OCI-LY7 (cell line): ENCODE data around the gene LCOR. TPM values are rescaled to one million over a fixed set of nuclear protein-coding genes. Genes with fewer than 3 reads are reported as not detected.

ENCODE experiments used
- BruUV-seq: library from RNA; stranded (reverse); fragments of 400-500 nt; replicated peaks from 2 replicates; lab custom pipeline; 2021; lab: Mats Ljungman, UMichigan
- CTCF ChIA-PET: fragments of 300-600 bp; sonication (Branson Sonifier 250); formaldehyde crosslinking; loops from one replicate; lab custom pipeline; 2022; ENCODE audit warnings: antibody characterized with exemption; ENCODE audit not compliant: unreplicated experiment; lab: Charles Lee
- POLR2A ChIA-PET: fragments of 300-600 bp; sonication (Branson Sonifier 250); formaldehyde crosslinking; loops from one replicate; lab custom pipeline; 2022; ENCODE audit warnings: antibody characterized with exemption; lab: Charles Lee
- DNase-seq: peaks from one replicate; pipeline ENCODE4 v3.0.0-alpha.2; 2015; ENCODE audit warnings: low spot score
- H2AFZ ChIP-seq: fragments of 200-600 bp; sonication (generic), shearing (Covaris generic); 2 replicates; pipeline ENCODE4 v1.6.1; 2014; ENCODE audit warnings: mild to moderate bottlenecking, antibody characterized with exemption, low read length, moderate library complexity
- H3K27ac ChIP-seq: fragments of 200-600 bp; sonication (generic); 2 replicates; pipeline ENCODE4 v1.5.1; 2014; ENCODE audit warnings: mixed run types, low read depth, mild to moderate bottlenecking, moderate library complexity, low read length, inconsistent platforms; ENCODE audit not compliant: poor library complexity, severe bottlenecking
- H3K36me3 ChIP-seq: fragments of 200-600 bp; sonication (generic); 2 replicates; pipeline ENCODE4 v1.6.1; 2014; ENCODE audit warnings: mild to moderate bottlenecking, antibody characterized with exemption, low read length, moderate library complexity, mixed read lengths; ENCODE audit not compliant: insufficient read depth
- H3K4me1 ChIP-seq: fragments of 200-600 bp; sonication (generic); 2 replicates; pipeline ENCODE4 v1.5.1; 2014; ENCODE audit warnings: mild to moderate bottlenecking, low read length; ENCODE audit not compliant: insufficient read depth, poor library complexity, severe bottlenecking
- H3K4me2 ChIP-seq: fragments of 200-600 bp; sonication (generic); 2 replicates; pipeline ENCODE4 v1.6.1; 2014; ENCODE audit warnings: mild to moderate bottlenecking, low read length
- H3K4me3 ChIP-seq: fragments of 200-600 bp; sonication (generic); 2 replicates; pipeline ENCODE4 v1.5.1; 2014; ENCODE audit warnings: mild to moderate bottlenecking, low read depth, low read length; ENCODE audit not compliant: poor library complexity, severe bottlenecking
- H3K79me2 ChIP-seq: fragments of 200-600 bp; sonication (generic); 2 replicates; pipeline ENCODE4 v1.6.1; 2016; ENCODE audit warnings: low read depth, mild to moderate bottlenecking, low read length, moderate library complexity, mixed read lengths; ENCODE audit not compliant: insufficient read depth
- H3K9me2 ChIP-seq: fragments of 200-600 bp; sonication (generic); 2 replicates; pipeline ENCODE4 v1.6.1; 2016; ENCODE audit warnings: mild to moderate bottlenecking, low read length, mixed read lengths; ENCODE audit not compliant: insufficient read depth
- H3K9me3 ChIP-seq: fragments of 200-600 bp; sonication (generic); 2 replicates; pipeline ENCODE4 v1.6.1; 2014; ENCODE audit warnings: mild to moderate bottlenecking, mixed run types, low read length, mixed read lengths
- H4K20me1 ChIP-seq: fragments of 200-600 bp; sonication (generic); 2 replicates; pipeline ENCODE4 v1.6.1; 2014; ENCODE audit warnings: mild to moderate bottlenecking, antibody characterized with exemption, low read length, moderate library complexity, mixed read lengths; ENCODE audit not compliant: insufficient read depth
- EZH2phosphoT487 ChIP-seq: fragments of 200-600 bp; sonication (generic); IDR thresholded peaks from 2 replicates; pipeline ENCODE4 v1.6.1; 2018; ENCODE audit warnings: low read depth, borderline replicate concordance, mild to moderate bottlenecking, mixed run types, antibody characterized with exemption, low read length, moderate library complexity, mixed read lengths
- intact Hi-C: fragments of 100-400 bp; cut with micrococcal nuclease; formaldehyde crosslinking; loops from one replicate; pipeline ENCODE4 v1.10.0; 2022; ENCODE audit not compliant: unreplicated experiment
- total RNA-seq, 2 experiments: library from RNA; depleted of rRNA in 1 of 2; stranded (reverse); fragments of >200 nt in 1 of 2; shearing (Covaris generic) in 1 of 2; gene quantifications; 2 replicates each; pipeline ENCODE4 v1.2.3, GENCODE V29; 2014 to 2022
- TF ChIP-seq, protein P1 (sequence below): fragments of 200-600 bp; sonication (generic); conservative IDR thresholded peaks from 2 replicates; pipeline ENCODE4 v1.5.1; 2014; ENCODE audit warnings: mild to moderate bottlenecking, antibody characterized with exemption, low read length, moderate library complexity, mixed read lengths

LCOR gene
- total RNA-seq, 2 experiments from 2014 or later, result 17.1 to 58.4 TPM

DNA sequence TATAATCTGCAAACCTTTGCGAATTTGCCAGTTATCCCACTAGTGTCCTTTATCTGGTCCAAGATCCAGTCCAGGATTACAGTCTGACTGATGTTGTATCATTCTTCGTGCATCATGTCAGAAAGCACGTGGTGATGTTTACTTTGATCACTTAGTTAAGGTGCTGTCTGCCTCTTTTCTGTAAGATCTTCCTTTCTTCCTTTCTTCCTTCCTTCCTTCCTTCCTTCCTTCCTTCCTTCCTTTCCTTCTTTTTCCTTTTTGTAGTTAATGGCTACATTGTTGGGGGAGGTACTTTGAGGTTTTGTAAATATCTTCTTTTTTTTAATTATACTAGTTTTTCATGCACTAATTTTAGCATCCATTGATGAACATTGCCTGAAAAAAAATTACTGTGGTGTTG lies 80.3 kb downstream of the LCOR start:
- Histone ChIP-seq H3K36me3 (peaks cover 54% of the 10 kb centered on the region), H3K27ac (no peak overlapping the region), H3K4me3 (no peak overlapping the region), H4K20me1 (no peaks in the 10 kb centered on the region), H3K79me2 (peaks cover 9% of the 10 kb centered on the region; the same call in 1 of the 2 replicates), H3K9me3 (no peaks in the 10 kb centered on the region), H2AFZ (no peak overlapping the region), H3K4me1 (peaks cover 5% of the 10 kb centered on the region), H3K4me2 (no peak overlapping the region), H3K9me2 (no peaks in the 10 kb centered on the region)
- BruUV-seq, result no TSS peak
- intact Hi-C loops, result no loop called here
- ChIA-PET POLR2A (interaction anchor here (0.6 kb wide), 1 partner anchor 25 kb away, joined by 3 read pairs; no protein-coding TSS in a partner anchor), CTCF (no interaction called here)
- no peak for DNase-seq
- no peak for TF ChIP-seq EZH2phosphoT487
- TF ChIP-seq, protein P1, sequence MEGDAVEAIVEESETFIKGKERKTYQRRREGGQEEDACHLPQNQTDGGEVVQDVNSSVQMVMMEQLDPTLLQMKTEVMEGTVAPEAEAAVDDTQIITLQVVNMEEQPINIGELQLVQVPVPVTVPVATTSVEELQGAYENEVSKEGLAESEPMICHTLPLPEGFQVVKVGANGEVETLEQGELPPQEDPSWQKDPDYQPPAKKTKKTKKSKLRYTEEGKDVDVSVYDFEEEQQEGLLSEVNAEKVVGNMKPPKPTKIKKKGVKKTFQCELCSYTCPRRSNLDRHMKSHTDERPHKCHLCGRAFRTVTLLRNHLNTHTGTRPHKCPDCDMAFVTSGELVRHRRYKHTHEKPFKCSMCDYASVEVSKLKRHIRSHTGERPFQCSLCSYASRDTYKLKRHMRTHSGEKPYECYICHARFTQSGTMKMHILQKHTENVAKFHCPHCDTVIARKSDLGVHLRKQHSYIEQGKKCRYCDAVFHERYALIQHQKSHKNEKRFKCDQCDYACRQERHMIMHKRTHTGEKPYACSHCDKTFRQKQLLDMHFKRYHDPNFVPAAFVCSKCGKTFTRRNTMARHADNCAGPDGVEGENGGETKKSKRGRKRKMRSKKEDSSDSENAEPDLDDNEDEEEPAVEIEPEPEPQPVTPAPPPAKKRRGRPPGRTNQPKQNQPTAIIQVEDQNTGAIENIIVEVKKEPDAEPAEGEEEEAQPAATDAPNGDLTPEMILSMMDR, result no peak

DNA sequence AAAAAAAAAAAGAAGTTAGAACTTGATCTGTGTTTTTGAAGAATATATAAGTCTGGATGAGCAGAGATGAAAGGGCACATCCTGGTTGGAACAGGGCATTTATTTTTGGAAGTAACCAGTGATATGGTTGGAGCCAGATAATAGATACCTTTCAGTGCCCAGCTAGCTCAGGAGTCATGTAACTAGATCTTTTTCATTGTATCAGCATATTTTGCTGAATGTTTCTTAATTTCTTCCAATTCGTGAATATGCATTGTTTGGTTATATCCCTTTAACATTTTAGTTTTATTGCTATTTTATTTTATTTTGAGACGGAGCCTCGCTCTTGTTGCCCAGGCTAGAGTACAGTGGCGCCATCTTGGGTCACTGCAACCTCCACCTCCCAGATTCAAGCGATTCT lies 81.8 kb downstream of the LCOR start:
- H4K20me1 ChIP-seq, result no peaks in the 10 kb centered on the region
- no peak overlapping the region for H3K27ac ChIP-seq
- POLR2A ChIA-PET, result no interaction called here
- H3K4me1 ChIP-seq, result peaks cover 5% of the 10 kb centered on the region
- no peaks in the 10 kb centered on the region for H3K9me2 ChIP-seq
- TF ChIP-seq EZH2phosphoT487, result no peak
- TF ChIP-seq, protein P1, result no peak
- no TSS peak for BruUV-seq
- no peak for DNase-seq
- 0 out of 2 replicates have a peak, but pooled peaks cover 6% of the 10 kb centered on the region for H3K79me2 ChIP-seq
- no peak overlapping the region for H3K4me3 ChIP-seq
- no peaks in the 10 kb centered on the region for H3K9me3 ChIP-seq
- CTCF ChIA-PET, result no interaction called here
- no peak overlapping the region for H2AFZ ChIP-seq
- intact Hi-C loops, result no loop called here
- H3K36me3 ChIP-seq, result peaks cover 47% of the 10 kb centered on the region
- H3K4me2 ChIP-seq, result no peak overlapping the region

DNA sequence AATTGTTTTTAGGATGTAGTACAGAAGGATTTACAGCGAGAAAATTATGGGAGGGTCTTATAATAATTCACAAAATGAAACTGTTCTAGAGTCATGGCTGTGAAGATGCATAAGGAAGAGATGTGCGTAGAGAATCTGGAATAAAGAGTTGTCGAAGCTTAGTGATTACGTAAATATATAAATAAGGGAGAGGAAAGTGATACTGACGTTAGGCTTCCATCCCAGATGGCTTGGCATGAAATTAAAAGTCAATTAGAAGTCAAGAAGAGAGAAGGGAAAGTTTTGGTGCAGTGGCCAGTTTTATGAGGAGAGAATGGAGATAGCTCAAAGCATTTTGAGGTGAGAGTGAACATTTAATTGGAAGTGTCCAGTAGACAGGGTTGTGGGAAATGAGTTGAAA lies 85.5 kb downstream of the LCOR start:
- ChIA-PET POLR2A (no interaction called here), CTCF (no interaction called here)
- no peaks in the 10 kb centered on the region for H3K9me2 ChIP-seq
- H2AFZ ChIP-seq, result no peak overlapping the region
- intact Hi-C loops, result no loop called here
- TF ChIP-seq EZH2phosphoT487, result no peak
- TF ChIP-seq, protein P1, result no peak
- H3K4me2 ChIP-seq, result no peak overlapping the region
- no peaks in the 10 kb centered on the region for H3K9me3 ChIP-seq
- H3K4me3 ChIP-seq, result no peak overlapping the region
- peaks cover 5% of the 10 kb centered on the region for H3K4me1 ChIP-seq
- peaks cover 22% of the 10 kb centered on the region; the same call in 1 of the 2 replicates for H3K79me2 ChIP-seq
- no TSS peak for BruUV-seq
- no peak overlapping the region for H3K27ac ChIP-seq
- DNase-seq, result no peak
- no peaks in the 10 kb centered on the region for H4K20me1 ChIP-seq
- H3K36me3 ChIP-seq, result peaks cover 55% of the 10 kb centered on the region
